K562 (cell line): Measurements from ENCODE around the gene OR2C1. TPM values are rescaled to one million over a fixed set of nuclear protein-coding genes. Genes with fewer than 3 reads are reported as not detected.

Source experiments
- ATAC-seq: fragments of 200-7000 bp; cut with Tn5 transposase; 3 replicates; pipeline ENCODE4 v1.9.1; 2020; ENCODE audit warnings: moderate library complexity
- BruUV-seq: library from RNA; stranded (reverse); fragments of 400-500 nt; replicated peaks from 2 replicates; lab custom pipeline; 2021; lab: Mats Ljungman, UMichigan
- CTCF ChIA-PET: fragments of 300-600 bp; formaldehyde crosslinking; extraction: SDS; loops from one replicate; lab custom pipeline; 2021; ENCODE audit warnings: low intra/inter-chr PET ratio; lab: Yijun Ruan, JAX
- POLR2A ChIA-PET: fragments of 300-600, 350-650 bp; sonication (Branson Sonifier 250); formaldehyde crosslinking; extraction: SDS; loops from one replicate; lab custom pipeline; 2021; ENCODE audit warnings: antibody characterized with exemption, inconsistent platforms; lab: Yijun Ruan, JAX
- DNase-seq, 4 experiments: peaks; one replicate each; pipeline versions ENCODE4 v3.0.0 to v3.0.0-alpha.2; 2011 to 2018; ENCODE audit warnings: low spot score in 3 of 4, mixed read lengths in 3 of 4; ENCODE audit errors: extremely low read depth in 1 of 4
- FAIRE-seq: peaks from 2 replicates; lab custom pipeline; 2011; peaks lifted over from hg19 to GRCh38; lab: Jason Lieb, UNC
- H2AFZ ChIP-seq: 2 replicates; pipeline ENCODE4 v1.6.0; 2011; ENCODE audit warnings: low read depth, low read length, control low read depth, inconsistent platforms
- H3K27ac ChIP-seq: fragments of 200-600 bp; 3 replicates; pipeline ENCODE4 v1.8.0; 2011; ENCODE audit warnings: low read depth, mild to moderate bottlenecking, control low read depth, inconsistent platforms, low read length, moderate library complexity, mixed read lengths; ENCODE audit errors: extremely low read depth
- H3K27me3 ChIP-seq, 2 experiments: fragments of 300-600 bp in 1 of 2; 2 replicates in 1 of 2; 3 replicates in 1 of 2; pipeline versions ENCODE4 v1.6.0 to v1.8.0; 2011; ENCODE audit warnings: inconsistent platforms in 2 of 2, low read length in 2 of 2, mild to moderate bottlenecking in 1 of 2, mixed read lengths in 1 of 2, moderate library complexity in 1 of 2; ENCODE audit not compliant: control insufficient read depth in 2 of 2, insufficient read depth in 2 of 2
- H3K36me3 ChIP-seq: fragments of 300-600 bp; 3 replicates; pipeline ENCODE4 v1.8.0; 2011; ENCODE audit warnings: mild to moderate bottlenecking, low read length, inconsistent platforms; ENCODE audit not compliant: control insufficient read depth, insufficient read depth
- H3K4me1 ChIP-seq, 2 experiments: fragments of 200-600 bp in 1 of 2; replicated peaks in 1 of 2; 2 replicates in 1 of 2; 3 replicates in 1 of 2; pipeline versions ENCODE4 v1.5.1 to v1.8.0; 2011; ENCODE audit warnings: inconsistent platforms in 2 of 2, low read length in 2 of 2, mild to moderate bottlenecking in 1 of 2, mixed read lengths in 1 of 2, moderate library complexity in 1 of 2; ENCODE audit not compliant: control insufficient read depth in 2 of 2, insufficient read depth in 2 of 2
- H3K4me2 ChIP-seq: 2 replicates; pipeline ENCODE4 v1.6.1; 2011; ENCODE audit warnings: low read length, control low read depth, inconsistent platforms, mixed read lengths; ENCODE audit not compliant: insufficient read depth
- H3K4me3 ChIP-seq: fragments of 200-600 bp; sonication (generic), shearing (Covaris generic); 2 replicates; pipeline ENCODE4 v1.5.1; 2016; ENCODE audit warnings: control low read depth, inconsistent platforms
- H3K79me2 ChIP-seq: fragments of 200-600 bp; 3 replicates; pipeline ENCODE4 v1.8.0; 2011; ENCODE audit warnings: low read length, inconsistent platforms; ENCODE audit not compliant: control insufficient read depth, insufficient read depth
- H3K9ac ChIP-seq, 2 experiments: 2 replicates each; pipeline versions ENCODE4 v1.6.0 to v1.6.1; 2011; ENCODE audit warnings: low read depth in 2 of 2, low read length in 2 of 2, control low read depth in 1 of 2, inconsistent platforms in 1 of 2, mild to moderate bottlenecking in 1 of 2, mixed read lengths in 1 of 2; ENCODE audit not compliant: insufficient read depth in 1 of 2
- H3K9me1 ChIP-seq: one replicate; pipeline ENCODE4 v1.6.0; 2011; ENCODE audit warnings: inconsistent platforms, mild to moderate bottlenecking, low read length, moderate library complexity; ENCODE audit not compliant: control insufficient read depth, insufficient read depth
- H3K9me3 ChIP-seq: replicated peaks from 2 replicates; pipeline ENCODE4 v1.5.1; 2011; ENCODE audit warnings: low read depth, low read length, inconsistent platforms; ENCODE audit not compliant: control insufficient read depth, insufficient read depth
- H4K20me1 ChIP-seq: replicated peaks from 2 replicates; pipeline ENCODE4 v1.6.1; 2011; ENCODE audit warnings: low read length, inconsistent platforms, mixed read lengths; ENCODE audit not compliant: control insufficient read depth, insufficient read depth
- CBX1 ChIP-seq: sonication (generic); IDR thresholded peaks from 2 replicates; pipeline ENCODE4 v1.6.1; 2016; ENCODE audit warnings: antibody characterized with exemption, low read depth, mild to moderate bottlenecking
- CBX5 ChIP-seq: IDR thresholded peaks from 2 replicates; pipeline ENCODE4 v1.6.1; 2014; ENCODE audit warnings: low read depth, borderline replicate concordance
- CXXC5 ChIP-seq: fragments of 250-450 bp; sonication (Bioruptor Pico); IDR thresholded peaks from 2 replicates; pipeline ENCODE4 v1.8.0; 2022; ENCODE audit warnings: inconsistent platforms, mild to moderate bottlenecking, moderate library complexity
- EWSR1 ChIP-seq: fragments of 450-650 bp; IDR thresholded peaks from 2 replicates; pipeline ENCODE4 v1.6.1; 2018; ENCODE audit warnings: borderline replicate concordance, mild to moderate bottlenecking, low read depth, moderate library complexity; ENCODE audit not compliant: partially characterized antibody
- FUS ChIP-seq: fragments of 200-400 bp; formaldehyde crosslinking; optimal IDR thresholded peaks from 2 replicates; pipeline ENCODE3; 2017; ENCODE audit warnings: low read depth, low read length
- GATAD2B ChIP-seq: fragments of 450-650 bp; IDR thresholded peaks from 2 replicates; pipeline ENCODE4 v1.6.1; 2017; ENCODE audit warnings: mild to moderate bottlenecking, borderline replicate concordance
- HDAC6 ChIP-seq: IDR thresholded peaks from 2 replicates; pipeline ENCODE4 v1.6.1; 2012; ENCODE audit warnings: low read depth, mild to moderate bottlenecking, control low read depth, inconsistent platforms, low read length, moderate library complexity
- KDM1A ChIP-seq, 2 experiments: fragments of 450-650 bp; IDR thresholded peaks; 2 replicates each; pipeline ENCODE4 v1.6.1; 2016; ENCODE audit warnings: mild to moderate bottlenecking in 2 of 2
- NCOA2 ChIP-seq, 2 experiments: fragments of 450-650 bp; IDR thresholded peaks; 2 replicates each; pipeline ENCODE4 v1.6.1; 2018; ENCODE audit warnings: mild to moderate bottlenecking in 2 of 2, moderate library complexity in 1 of 2; ENCODE audit not compliant: partially characterized antibody in 2 of 2
- NFRKB ChIP-seq: fragments of 450-650 bp; IDR thresholded peaks from 2 replicates; pipeline ENCODE4 v1.6.1; 2016; ENCODE audit warnings: low read depth
- RBM25 ChIP-seq: fragments of 200-400 bp; formaldehyde crosslinking; IDR thresholded peaks from 2 replicates; pipeline ENCODE4 v1.6.1; 2018; ENCODE audit warnings: low read length, low read depth, moderate library complexity; ENCODE audit not compliant: severe bottlenecking
- SMAD1 ChIP-seq: fragments of 150-350 bp; IDR thresholded peaks from 2 replicates; pipeline ENCODE4 v1.6.1; 2014; ENCODE audit warnings: low read length, low read depth; ENCODE audit not compliant: partially characterized antibody
- TAF15 ChIP-seq: fragments of 200-400 bp; formaldehyde crosslinking; IDR thresholded peaks from 2 replicates; pipeline ENCODE4 v1.6.1; 2017; ENCODE audit warnings: mild to moderate bottlenecking, low read depth, low read length, moderate library complexity
- TRIM28 ChIP-seq: fragments of 450-650 bp; IDR thresholded peaks from 2 replicates; pipeline ENCODE4 v1.6.1; 2017
- ZC3H4 ChIP-seq: sonication (generic); formaldehyde crosslinking; IDR thresholded peaks from 2 replicates; pipeline ENCODE4 v1.9.0; 2021; ENCODE audit warnings: missing genetic modification reagents, borderline replicate concordance
- ZNF140 ChIP-seq: fragments of 250-450 bp; sonication (Bioruptor Pico); IDR thresholded peaks from 2 replicates; pipeline ENCODE4 v1.8.0; 2021; ENCODE audit warnings: moderate library complexity, mild to moderate bottlenecking, inconsistent platforms
- WGBS: fragments of 100-300 bp; shearing (Covaris generic); methylation state at CpG from one replicate; pipeline ENCODE4 v1.1.6; 2016; ENCODE audit warnings: low coverage, mixed read lengths; ENCODE audit not compliant: insufficient coverage; ENCODE audit errors: missing lambda C conversion rate; 5-methylcytosine and 5-hydroxymethylcytosine counted together
- in situ Hi-C: fragments of 300-500 bp; cut with MboI; formaldehyde crosslinking; loops from 4 replicates; pipeline ENCODE4 v1.15.0; 2018; ENCODE audit warnings: inconsistent platforms, mixed read lengths
- intact Hi-C: fragments of 100-400 bp; cut with micrococcal nuclease; formaldehyde crosslinking; loops from 2 replicates; pipeline ENCODE4 v1.14.2; 2022
- polyA plus RNA-seq, 8 experiments: library from polyadenylated mRNA; depleted of rRNA in 4 of 8; stranded (reverse) in 5 of 8; unstranded in 3 of 8; fragments of >200 nt; fragmentation: Nextera tagmentation in 2 of 8; fragmentation: Illumina TruSeq in 1 of 8; extraction: Ambion mirVana in 2 of 8; extraction: Trizol in 1 of 8; gene quantifications; 2 replicates each; pipeline versions ENCODE4 v1.2.1 to v1.2.3, GENCODE V29; 2011 to 2014; ENCODE audit warnings: inconsistent platforms in 1 of 8, missing spikeins in 1 of 8
- total RNA-seq, 7 experiments: library from RNA; depleted of rRNA in 6 of 7; stranded (reverse); fragments of >200 nt in 6 of 7; fragmentation: Illumina TruSeq in 2 of 7; extraction: Trizol in 2 of 7; gene quantifications; 2 replicates each; pipeline versions ENCODE4 v1.2.1 to v1.2.3, GENCODE V29; 2011 to 2021; ENCODE audit warnings: low replicate concordance in 1 of 7
- TF ChIP-seq, protein P1 (sequence below): fragments of 250-450 bp; sonication (Bioruptor Pico); IDR thresholded peaks from 2 replicates; pipeline ENCODE4 v1.5.1; 2021; ENCODE audit warnings: mild to moderate bottlenecking
- TF ChIP-seq, protein P2 (sequence below), 3 experiments: fragments of 200-800 bp in 1 of 3; fragments of 250-450 bp in 1 of 3; fragments of 450-650 bp in 1 of 3; sonication (Bioruptor Pico) in 1 of 3; sonication (Bioruptor generic) in 1 of 3; formaldehyde crosslinking in 1 of 3; IDR thresholded peaks; 2 replicates each; pipeline versions ENCODE4 v1.6.1 to v1.8.0; 2016 to 2022; ENCODE audit warnings: mild to moderate bottlenecking in 2 of 3, missing genetic modification characterization in 2 of 3, missing compliant biosample characterization in 1 of 3, moderate library complexity in 1 of 3

Gene OR2C1
- total and polyA plus RNA-seq, 9 of the 15 experiments (the other 6 are each of a cell fraction or from before 2014, with no cell fraction given): not detected

DNA sequence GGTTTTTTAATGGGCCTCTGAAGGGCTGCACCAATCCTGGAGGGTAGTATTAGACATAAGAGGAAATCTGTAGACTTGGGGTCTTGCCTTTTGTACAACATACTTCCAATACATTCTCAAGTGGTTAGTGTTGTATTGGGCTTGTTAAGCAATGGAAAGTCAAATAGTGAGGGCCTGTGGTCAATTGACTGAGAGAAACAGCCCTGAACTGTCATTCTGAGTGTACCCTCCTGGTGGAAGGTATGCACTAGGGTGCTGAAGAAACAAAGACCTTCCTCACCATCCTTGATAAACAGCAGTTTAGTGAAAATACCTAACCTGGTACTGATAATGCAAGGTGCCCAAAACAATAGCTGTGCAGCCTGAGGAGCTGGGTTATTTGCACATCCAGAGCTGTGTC lies 22.2 kb downstream of the OR2C1 start (continued):
- TF ChIP-seq ZC3H4 (no peak), NCOA2 (IDR thresholded peaks at IDR 0.05; ENCODE audit: partially characterized antibody in 2 of 2) (no peak), TAF15 (no peak), EWSR1 (no peak), FUS (no peak)

DNA sequence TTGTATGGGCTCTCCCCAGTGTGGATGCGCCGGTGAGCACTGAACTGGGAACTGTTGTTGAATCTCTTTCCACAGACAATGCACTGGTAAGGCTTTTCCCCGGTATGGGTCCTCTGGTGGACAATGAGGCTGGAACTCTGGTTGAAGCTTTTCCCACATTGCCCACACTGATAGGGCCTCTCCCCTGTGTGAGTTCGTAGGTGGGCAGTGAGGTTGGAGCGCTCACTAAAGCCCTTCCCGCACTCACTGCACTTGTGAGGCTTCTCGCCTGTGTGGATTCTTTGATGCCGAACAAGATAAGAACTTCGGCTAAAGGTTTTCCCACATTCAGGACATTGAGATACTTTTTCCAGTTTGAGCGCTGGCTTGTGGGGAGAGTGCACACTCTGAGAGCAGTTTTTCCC lies 27.4 kb downstream of the OR2C1 start:
- Histone ChIP-seq H2AFZ (no peak overlapping the region), H3K27me3 (no peaks in the 10 kb centered on the region), H3K4me3 (no peak overlapping the region), H3K4me1 (peaks cover 1 to 5% of the 10 kb centered on the region in 2 experiments; a peak in 3 of 5 replicates), H3K27ac (no peak overlapping the region), H3K9ac (no peak overlapping the region), H3K9me3 (peaks cover 48% of the 10 kb centered on the region), H3K36me3 (peaks cover 45% of the 10 kb centered on the region), H4K20me1 (no peaks in the 10 kb centered on the region), H3K79me2 (peaks cover 8% of the 10 kb centered on the region; the same call in 2 of the 3 replicates), H3K9me1 (no peaks in the 10 kb centered on the region), H3K4me2 (no peak overlapping the region)
- ChIA-PET POLR2A (interaction anchor here (0.6 kb wide), 1 partner anchor 395 kb away, joined by 3 read pairs; no protein-coding TSS in a partner anchor), CTCF (no interaction called here)
- TSS peak; percentile 16 for BruUV-seq
- in situ Hi-C loops (no loop called here), intact Hi-C loops (no loop called here)
- WGBS: 93% methylated on average over 10 of the region's 10 CpGs
- DNase-seq (no peak), FAIRE-seq (no peak), ATAC-seq (no peak)
- peak; percentile 97 for TF ChIP-seq CBX1
- TF ChIP-seq CBX5: peak; percentile 97
- TF ChIP-seq CXXC5 (CRISPR knock-in tag): peak; percentile 28; the same call in 1 of the 2 replicates
- 0 out of 2 replicates have a peak, but pooled peaks have one; percentile 88 for TF ChIP-seq HDAC6
- no peak for TF ChIP-seq GATAD2B
- peak; percentile 78; the same call in 1 of the 2 replicates for TF ChIP-seq NFRKB
- TF ChIP-seq RBM25: peak; percentile 57
- peak; percentile 100 for TF ChIP-seq TRIM28
- TF ChIP-seq KDM1A (IDR thresholded peaks at IDR 0.05): peak in 1 of 2 experiments; percentile 13; a peak in 1 of 4 replicates
- no peak for TF ChIP-seq ZNF140 (CRISPR knock-in tag)
- TF ChIP-seq, protein P1, sequence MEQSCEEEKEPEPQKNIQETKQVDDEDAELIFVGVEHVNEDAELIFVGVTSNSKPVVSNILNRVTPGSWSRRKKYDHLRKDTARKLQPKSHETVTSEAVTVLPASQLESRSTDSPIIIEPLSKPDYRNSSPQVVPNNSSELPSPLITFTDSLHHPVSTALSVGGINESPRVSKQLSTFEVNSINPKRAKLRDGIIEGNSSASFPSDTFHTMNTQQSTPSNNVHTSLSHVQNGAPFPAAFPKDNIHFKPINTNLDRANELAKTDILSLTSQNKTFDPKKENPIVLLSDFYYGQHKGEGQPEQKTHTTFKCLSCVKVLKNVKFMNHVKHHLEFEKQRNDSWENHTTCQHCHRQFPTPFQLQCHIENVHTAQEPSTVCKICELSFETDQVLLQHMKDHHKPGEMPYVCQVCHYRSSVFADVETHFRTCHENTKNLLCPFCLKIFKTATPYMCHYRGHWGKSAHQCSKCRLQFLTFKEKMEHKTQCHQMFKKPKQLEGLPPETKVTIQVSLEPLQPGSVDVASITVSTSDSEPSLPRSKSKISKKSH (CRISPR knock-in tag): peak; percentile 86
- TF ChIP-seq SMAD1: no peak
- TF ChIP-seq, protein P2, sequence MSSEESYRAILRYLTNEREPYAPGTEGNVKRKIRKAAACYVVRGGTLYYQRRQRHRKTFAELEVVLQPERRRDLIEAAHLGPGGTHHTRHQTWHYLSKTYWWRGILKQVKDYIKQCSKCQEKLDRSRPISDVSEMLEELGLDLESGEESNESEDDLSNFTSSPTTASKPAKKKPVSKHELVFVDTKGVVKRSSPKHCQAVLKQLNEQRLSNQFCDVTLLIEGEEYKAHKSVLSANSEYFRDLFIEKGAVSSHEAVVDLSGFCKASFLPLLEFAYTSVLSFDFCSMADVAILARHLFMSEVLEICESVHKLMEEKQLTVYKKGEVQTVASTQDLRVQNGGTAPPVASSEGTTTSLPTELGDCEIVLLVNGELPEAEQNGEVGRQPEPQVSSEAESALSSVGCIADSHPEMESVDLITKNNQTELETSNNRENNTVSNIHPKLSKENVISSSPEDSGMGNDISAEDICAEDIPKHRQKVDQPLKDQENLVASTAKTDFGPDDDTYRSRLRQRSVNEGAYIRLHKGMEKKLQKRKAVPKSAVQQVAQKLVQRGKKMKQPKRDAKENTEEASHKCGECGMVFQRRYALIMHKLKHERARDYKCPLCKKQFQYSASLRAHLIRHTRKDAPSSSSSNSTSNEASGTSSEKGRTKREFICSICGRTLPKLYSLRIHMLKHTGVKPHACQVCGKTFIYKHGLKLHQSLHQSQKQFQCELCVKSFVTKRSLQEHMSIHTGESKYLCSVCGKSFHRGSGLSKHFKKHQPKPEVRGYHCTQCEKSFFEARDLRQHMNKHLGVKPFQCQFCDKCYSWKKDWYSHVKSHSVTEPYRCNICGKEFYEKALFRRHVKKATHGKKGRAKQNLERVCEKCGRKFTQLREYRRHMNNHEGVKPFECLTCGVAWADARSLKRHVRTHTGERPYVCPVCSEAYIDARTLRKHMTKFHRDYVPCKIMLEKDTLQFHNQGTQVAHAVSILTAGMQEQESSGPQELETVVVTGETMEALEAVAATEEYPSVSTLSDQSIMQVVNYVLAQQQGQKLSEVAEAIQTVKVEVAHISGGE (CRISPR knock-in tag; IDR thresholded peaks at IDR 0.05): 0 out of 6 replicates have a peak, but pooled peaks of 1 of the 3 experiments have one; percentile 38
